ENCODE results near the gene MGA.

The MGA gene

GRCh38 chr15:41810651-41811431 lies 150.6 kb downstream of the MGA start:
- Mint-ChIP-seq H3K27me3 (no peaks in the 10 kb centered on the region), H3K27ac (no peak overlapping the region), H3K36me3 (ENCODE audit: low read depth) (peaks cover 13% of the 10 kb centered on the region), H3K4me1 (ENCODE audit: low read depth) (peaks cover 4% of the 10 kb centered on the region), H3K9me3 (no peaks in the 10 kb centered on the region), H3K4me3 (no peak overlapping the region)

- Mint-ChIP-seq H3K9me3 (no peaks in the 10 kb centered on the region), H3K27me3 (no peaks in the 10 kb centered on the region), H3K27ac (no peak overlapping the region), H3K4me3 (no peak overlapping the region), H3K4me1 (ENCODE audit: low read depth) (peaks cover 4% of the 10 kb centered on the region), H3K36me3 (ENCODE audit: low read depth) (peaks cover 15% of the 10 kb centered on the region)
Observed at GRCh38 chr15:41811432-41812195, 151.4 kb downstream of the MGA start.

- H3K4me1 Mint-ChIP-seq (ENCODE audit: low read depth): peaks cover 4% of the 10 kb centered on the region
- no peaks in the 10 kb centered on the region for H3K9me3 Mint-ChIP-seq
- peaks cover 18% of the 10 kb centered on the region for H3K36me3 Mint-ChIP-seq (ENCODE audit: low read depth)
- H3K27ac Mint-ChIP-seq: no peak overlapping the region
- H3K27me3 Mint-ChIP-seq: no peaks in the 10 kb centered on the region
- H3K4me3 Mint-ChIP-seq: no peak overlapping the region
Observed at GRCh38 chr15:41812820-41813375, 152.7 kb downstream of the MGA start.

- Mint-ChIP-seq H3K4me3 (no peak overlapping the region), H3K27me3 (no peaks in the 10 kb centered on the region), H3K4me1 (ENCODE audit: low read depth) (peaks cover 4% of the 10 kb centered on the region), H3K9me3 (no peaks in the 10 kb centered on the region), H3K27ac (no peak overlapping the region), H3K36me3 (ENCODE audit: low read depth) (peaks cover 23% of the 10 kb centered on the region)
Observed at GRCh38 chr15:41813426-41813825, 153.2 kb downstream of the MGA start.

GRCh38 chr15:41814534-41814933 lies 154.3 kb downstream of the MGA start:
- H3K9me3 Mint-ChIP-seq: no peaks in the 10 kb centered on the region
- no peaks in the 10 kb centered on the region for H3K4me1 Mint-ChIP-seq (ENCODE audit: low read depth)
- H3K4me3 Mint-ChIP-seq: no peak overlapping the region
- no peaks in the 10 kb centered on the region for H3K27me3 Mint-ChIP-seq
- no peak overlapping the region for H3K27ac Mint-ChIP-seq
- H3K36me3 Mint-ChIP-seq (ENCODE audit: low read depth): peaks cover 30% of the 10 kb centered on the region

GRCh38 chr15:41816788-41817187 lies 156.6 kb downstream of the MGA start:
- H3K4me3 Mint-ChIP-seq: no peak overlapping the region
- H3K9me3 Mint-ChIP-seq: no peaks in the 10 kb centered on the region
- no peaks in the 10 kb centered on the region for H3K4me1 Mint-ChIP-seq (ENCODE audit: low read depth)
- H3K36me3 Mint-ChIP-seq (ENCODE audit: low read depth): peaks cover 35% of the 10 kb centered on the region
- H3K27ac Mint-ChIP-seq: no peak overlapping the region
- no peaks in the 10 kb centered on the region for H3K27me3 Mint-ChIP-seq

- Mint-ChIP-seq H3K27ac (no peak overlapping the region), H3K4me3 (no peak overlapping the region), H3K4me1 (ENCODE audit: low read depth) (no peaks in the 10 kb centered on the region), H3K27me3 (no peaks in the 10 kb centered on the region), H3K36me3 (ENCODE audit: low read depth) (peaks cover 35% of the 10 kb centered on the region), H3K9me3 (no peaks in the 10 kb centered on the region)
Observed at GRCh38 chr15:41817327-41817726, 157.1 kb downstream of the MGA start.

GRCh38 chr15:41817781-41818180 lies 157.6 kb downstream of the MGA start:
- Mint-ChIP-seq H3K4me1 (ENCODE audit: low read depth) (no peaks in the 10 kb centered on the region), H3K4me3 (no peak overlapping the region), H3K27me3 (no peaks in the 10 kb centered on the region), H3K9me3 (no peaks in the 10 kb centered on the region), H3K36me3 (ENCODE audit: low read depth) (peaks cover 35% of the 10 kb centered on the region), H3K27ac (no peak overlapping the region)

- H3K9me3 Mint-ChIP-seq: no peaks in the 10 kb centered on the region
- no peaks in the 10 kb centered on the region for H3K4me1 Mint-ChIP-seq (ENCODE audit: low read depth)
- H3K27ac Mint-ChIP-seq: no peak overlapping the region
- H3K27me3 Mint-ChIP-seq: no peaks in the 10 kb centered on the region
- H3K4me3 Mint-ChIP-seq: no peak overlapping the region
- peaks cover 33% of the 10 kb centered on the region for H3K36me3 Mint-ChIP-seq (ENCODE audit: low read depth)
Observed at GRCh38 chr15:41819455-41820050, 159.3 kb downstream of the MGA start.

GRCh38 chr15:41820791-41821423 lies 160.7 kb downstream of the MGA start:
- H3K36me3 Mint-ChIP-seq (ENCODE audit: low read depth): peaks cover 27% of the 10 kb centered on the region
- no peak overlapping the region for H3K27ac Mint-ChIP-seq
- H3K9me3 Mint-ChIP-seq: no peaks in the 10 kb centered on the region
- no peaks in the 10 kb centered on the region for H3K4me1 Mint-ChIP-seq (ENCODE audit: low read depth)
- no peak overlapping the region for H3K4me3 Mint-ChIP-seq
- H3K27me3 Mint-ChIP-seq: no peaks in the 10 kb centered on the region

- no peaks in the 10 kb centered on the region for H3K27me3 Mint-ChIP-seq
- no peak overlapping the region for H3K4me3 Mint-ChIP-seq
- no peaks in the 10 kb centered on the region for H3K4me1 Mint-ChIP-seq (ENCODE audit: low read depth)
- H3K36me3 Mint-ChIP-seq (ENCODE audit: low read depth): peaks cover 25% of the 10 kb centered on the region
- no peak overlapping the region for H3K27ac Mint-ChIP-seq
- no peaks in the 10 kb centered on the region for H3K9me3 Mint-ChIP-seq
Observed at GRCh38 chr15:41821831-41822230, 161.6 kb downstream of the MGA start.

GRCh38 chr15:41822471-41822870 lies 162.3 kb downstream of the MGA start:
- Mint-ChIP-seq H3K36me3 (ENCODE audit: low read depth) (peaks cover 25% of the 10 kb centered on the region), H3K27ac (no peak overlapping the region), H3K4me1 (ENCODE audit: low read depth) (peaks cover under 1% of the 10 kb centered on the region), H3K4me3 (no peak overlapping the region), H3K9me3 (no peaks in the 10 kb centered on the region), H3K27me3 (no peaks in the 10 kb centered on the region)

Measured in stimulated activated naive CD8-positive, alpha-beta T cell treated with anti-CD3 and anti-CD28 coated beads, Interleukin-15, Interleukin-2, amounts not matched to agents 100 ng/mL and 50 ng/mL, for 24 hours (primary cell).